Rectal smooth muscle tissue (tissue), 1 donor: ENCODE data around the gene OR2M7.
"Not testable (repeated sequence)": the region's sequence is repeated elsewhere in the genome, so short reads cannot be mapped to it uniquely, and the experiment has no call there.

Source experiments
- H3K27ac ChIP-seq: one replicate; pipeline ENCODE4 v1.7.0; 2013; ENCODE audit warnings: low read depth, low read length, inconsistent platforms
- H3K27me3 ChIP-seq: one replicate; pipeline ENCODE4 v1.7.0; 2013; ENCODE audit warnings: low read length; ENCODE audit not compliant: control insufficient read depth, insufficient read depth
- H3K36me3 ChIP-seq: one replicate; pipeline ENCODE4 v1.7.0; 2013; ENCODE audit warnings: low read length; ENCODE audit not compliant: control insufficient read depth, insufficient read depth
- H3K4me1 ChIP-seq: one replicate; pipeline ENCODE4 v1.7.0; 2013; ENCODE audit warnings: low read length; ENCODE audit not compliant: control insufficient read depth, insufficient read depth
- H3K4me3 ChIP-seq: one replicate; pipeline ENCODE4 v1.7.0; 2013; ENCODE audit warnings: low read length
- H3K9ac ChIP-seq: one replicate; pipeline ENCODE4 v1.7.0; 2013; ENCODE audit warnings: low read length

Gene OR2M7, protein sequence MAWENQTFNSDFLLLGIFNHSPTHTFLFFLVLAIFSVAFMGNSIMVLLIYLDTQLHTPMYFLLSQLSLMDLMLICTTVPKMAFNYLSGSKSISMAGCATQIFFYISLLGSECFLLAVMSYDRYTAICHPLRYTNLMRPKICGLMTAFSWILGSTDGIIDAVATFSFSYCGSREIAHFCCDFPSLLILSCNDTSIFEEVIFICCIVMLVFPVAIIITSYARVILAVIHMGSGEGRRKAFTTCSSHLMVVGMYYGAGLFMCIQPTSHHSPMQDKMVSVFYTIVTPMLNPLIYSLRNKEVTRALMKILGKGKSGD

DNA sequence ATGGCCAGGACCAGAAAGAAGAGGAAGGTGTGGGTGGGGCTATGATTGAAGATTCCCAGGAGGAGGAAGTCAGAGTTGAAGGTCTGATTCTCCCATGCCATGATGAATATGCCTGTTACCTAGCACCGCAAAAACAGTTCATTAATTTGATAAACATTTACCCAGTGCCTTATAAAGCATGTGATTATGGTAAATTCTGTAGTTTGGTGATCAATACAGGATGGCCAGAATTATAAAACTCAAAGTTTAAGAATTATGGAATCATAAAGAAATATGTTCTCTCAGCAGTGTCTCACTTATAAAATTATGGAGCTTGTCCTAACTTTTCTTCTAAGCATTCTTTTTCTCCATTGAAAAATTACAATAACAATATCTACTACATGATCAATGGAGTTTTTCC, at the start of gene OR2M7:
OR2M7 (minus strand) TSS at position 101 of the 400 bp plus-strand sequence; CDS start at position 101, 0 bp downstream.
- H3K27me3 ChIP-seq = no peaks in the 10 kb centered on the region
- no peaks in the 10 kb centered on the region for H3K4me1 ChIP-seq
- H3K9ac ChIP-seq = no peak within 1 kb of the TSS
- H3K4me3 ChIP-seq = no peak within 1 kb of the TSS
- H3K36me3 ChIP-seq = no peaks in the 10 kb centered on the region
- no peak within 1 kb of the TSS for H3K27ac ChIP-seq

DNA sequence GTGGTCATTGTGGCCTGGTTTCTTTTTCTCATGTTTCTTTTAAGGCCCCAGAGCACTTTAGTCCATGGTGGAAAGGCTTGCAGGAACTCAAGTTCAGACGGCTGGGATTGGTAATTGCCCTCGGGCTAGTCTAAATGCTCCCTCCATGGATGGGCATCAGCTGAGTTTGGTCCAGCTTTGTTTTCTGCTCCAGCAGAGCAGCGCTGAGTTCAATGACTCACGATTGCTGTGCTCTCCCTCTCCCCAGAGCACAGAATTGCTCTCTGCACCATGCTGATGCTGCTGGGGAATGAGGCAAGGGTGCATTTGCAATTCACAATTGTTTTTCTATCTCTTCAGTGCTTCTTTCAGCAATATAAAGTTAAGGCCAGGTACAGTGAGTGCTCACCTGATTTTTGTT, 49.4 kb upstream of the OR2M7 start:
- no peaks in the 10 kb centered on the region for H3K4me1 ChIP-seq
- H3K9ac ChIP-seq = no peak overlapping the region
- no peak overlapping the region for H3K27ac ChIP-seq
- no peaks in the 10 kb centered on the region for H3K27me3 ChIP-seq
- no peak overlapping the region for H3K4me3 ChIP-seq
- no peaks in the 10 kb centered on the region for H3K36me3 ChIP-seq

DNA sequence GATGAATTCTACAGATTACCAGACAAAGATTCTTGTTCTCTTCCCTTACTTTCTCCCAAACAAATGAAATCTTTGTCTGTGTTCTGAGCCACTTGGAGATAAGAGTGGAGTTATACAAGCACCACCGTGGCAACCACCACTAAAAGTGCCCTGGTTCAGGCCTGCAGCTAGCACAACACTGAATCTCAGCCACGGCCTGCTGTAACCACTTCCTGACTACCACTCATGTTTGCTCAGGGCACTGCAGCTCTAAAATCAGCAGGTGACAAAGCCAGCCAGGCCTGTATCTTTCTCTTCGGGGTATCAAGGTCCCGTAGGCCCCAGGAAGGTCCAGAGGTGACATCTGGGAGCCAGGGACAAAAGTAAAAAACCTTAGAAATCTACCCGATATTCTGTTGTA, 48.0 kb upstream of the OR2M7 start:
- Histone ChIP-seq H3K36me3 (no peaks in the 10 kb centered on the region), H3K27ac (no peak overlapping the region), H3K4me1 (no peaks in the 10 kb centered on the region), H3K27me3 (no peaks in the 10 kb centered on the region), H3K4me3 (no peak overlapping the region), H3K9ac (no peak overlapping the region)

- H3K4me1 ChIP-seq = no peaks in the 10 kb centered on the region
- no peaks in the 10 kb centered on the region for H3K36me3 ChIP-seq
- H3K4me3 ChIP-seq = no peak overlapping the region
- no peaks in the 10 kb centered on the region for H3K27me3 ChIP-seq
- no peak overlapping the region for H3K27ac ChIP-seq
- H3K9ac ChIP-seq = no peak overlapping the region
Observed at GRCh38 chr1:248366609-248367008, 42.2 kb upstream of the OR2M7 start.

DNA sequence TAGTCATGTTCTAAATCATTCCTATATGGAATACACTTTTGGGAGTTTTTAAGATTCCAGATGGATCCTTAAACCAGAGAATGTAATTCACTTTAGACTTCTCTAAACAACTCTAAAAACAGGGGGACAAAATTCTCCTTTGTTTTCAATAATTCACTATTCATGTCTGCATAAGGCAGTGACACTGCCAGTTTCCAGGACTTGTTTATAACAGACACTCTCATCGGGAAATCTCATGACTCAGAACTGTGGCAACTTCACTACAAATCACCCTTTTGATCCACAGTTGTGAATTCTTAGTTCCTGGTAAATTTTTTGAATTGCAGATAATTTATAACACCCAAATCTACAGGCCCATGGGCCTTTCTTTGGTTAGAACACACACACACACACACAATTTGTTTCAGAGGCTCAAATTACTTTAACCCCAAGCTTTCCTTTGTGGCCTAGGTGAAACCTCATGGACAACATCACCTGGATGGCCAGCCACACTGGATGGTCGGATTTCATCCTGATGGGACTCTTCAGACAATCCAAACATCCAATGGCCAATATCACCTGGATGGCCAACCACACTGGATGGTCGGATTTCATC, 36.9 kb upstream of the OR2M7 start, which contains the start of gene OR2T4:
OR2T4 (plus strand) TSS at position 545 of the 595 bp plus-strand sequence; CDS start at position 545, 0 bp downstream.
- no peaks in the 10 kb centered on the region for H3K4me1 ChIP-seq
- no peaks in the 10 kb centered on the region for H3K27me3 ChIP-seq
- no peaks in the 10 kb centered on the region for H3K36me3 ChIP-seq
- no peak within 1 kb of the TSS for H3K9ac ChIP-seq
- no peak within 1 kb of the TSS for H3K4me3 ChIP-seq
- H3K27ac ChIP-seq = no peak within 1 kb of the TSS

DNA sequence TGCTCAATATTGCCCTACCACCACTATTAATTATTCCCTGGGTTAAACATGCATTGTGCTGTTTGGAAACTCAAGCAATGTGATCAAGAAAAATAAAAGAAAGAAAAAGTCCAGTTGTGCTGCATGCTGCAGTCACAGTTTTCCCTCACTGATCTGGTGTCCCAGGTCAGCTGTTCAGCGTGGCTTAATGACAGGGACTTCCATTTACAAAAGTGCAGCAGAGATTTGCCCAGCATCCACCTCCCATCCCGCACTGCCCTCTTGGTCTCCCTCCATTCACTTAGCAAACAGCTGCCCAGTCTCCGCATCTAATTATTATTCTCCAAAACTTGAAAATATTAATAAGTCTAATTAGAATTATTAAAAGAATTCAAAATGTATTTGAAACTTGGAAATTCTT, 35.0 kb upstream of the OR2M7 start:
- Histone ChIP-seq H3K9ac (no peak overlapping the region), H3K36me3 (no peaks in the 10 kb centered on the region), H3K4me1 (no peaks in the 10 kb centered on the region), H3K4me3 (no peak overlapping the region), H3K27ac (no peak overlapping the region), H3K27me3 (no peaks in the 10 kb centered on the region)

DNA sequence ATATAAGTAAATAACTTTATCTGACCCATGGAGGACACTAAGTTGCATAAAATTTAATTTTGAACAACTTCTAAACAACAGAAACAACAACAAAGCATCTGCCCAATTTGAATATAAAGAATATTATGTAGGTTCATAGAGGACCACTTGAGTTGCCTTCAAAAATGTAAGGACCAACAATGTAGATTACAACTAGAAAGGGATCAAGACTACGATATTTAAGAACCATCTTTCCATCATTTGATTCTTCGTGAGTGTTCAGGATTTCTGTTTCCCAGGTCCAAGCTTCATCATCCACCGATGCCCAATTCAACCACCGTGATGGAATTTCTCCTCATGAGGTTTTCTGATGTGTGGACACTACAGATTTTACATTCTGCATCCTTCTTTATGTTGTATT, 24.1 kb upstream of the OR2M7 start, which contains the start of gene OR14C36:
OR14C36 (plus strand) TSS at position 301 of the 400 bp plus-strand sequence; CDS start at position 301, 0 bp downstream.
- Histone ChIP-seq H3K4me1 (no peaks in the 10 kb centered on the region), H3K4me3 (no peak within 1 kb of the TSS), H3K27me3 (no peaks in the 10 kb centered on the region), H3K36me3 (no peaks in the 10 kb centered on the region), H3K27ac (no peak within 1 kb of the TSS), H3K9ac (no peak within 1 kb of the TSS)

- Histone ChIP-seq H3K4me3 (no peak overlapping the region), H3K4me1 (no peaks in the 10 kb centered on the region), H3K36me3 (no peaks in the 10 kb centered on the region), H3K27me3 (no peaks in the 10 kb centered on the region), H3K9ac (no peak overlapping the region), H3K27ac (no peak overlapping the region)
Observed at GRCh38 chr1:248343451-248343850, 19.1 kb upstream of the OR2M7 start.

DNA sequence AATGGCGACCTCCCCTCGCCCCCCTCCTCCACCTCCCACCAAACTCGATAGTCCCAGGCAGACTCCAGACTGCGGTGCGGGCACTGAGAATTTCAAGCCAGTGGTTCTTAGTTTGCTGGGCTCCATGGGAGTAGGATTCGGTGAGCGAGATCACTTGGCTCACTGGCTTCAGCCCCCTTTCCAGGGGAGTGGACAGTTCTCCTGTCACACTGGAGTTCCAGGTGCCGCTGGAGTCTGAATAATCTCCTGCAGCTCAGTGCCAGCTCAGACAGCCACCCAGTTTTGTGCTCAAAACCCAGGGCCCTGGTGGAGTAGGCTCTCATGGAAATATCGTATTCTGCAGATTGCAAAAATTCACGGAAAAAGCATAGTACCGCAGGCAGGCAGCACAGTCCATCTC, 7.6 kb downstream of the OR2M7 start:
- Histone ChIP-seq H3K27me3 (no peaks in the 10 kb centered on the region), H3K4me3 (no peak overlapping the region), H3K36me3 (no peaks in the 10 kb centered on the region), H3K4me1 (no peaks in the 10 kb centered on the region), H3K9ac (no peak overlapping the region), H3K27ac (no peak overlapping the region)

GRCh38 chr1:248306740-248307139, 17.6 kb downstream of the OR2M7 start:
- H3K36me3 ChIP-seq, H3K4me1 ChIP-seq, H3K27ac ChIP-seq, H3K27me3 ChIP-seq, H3K9ac ChIP-seq, H3K4me3 ChIP-seq: not testable (repeated sequence)

DNA sequence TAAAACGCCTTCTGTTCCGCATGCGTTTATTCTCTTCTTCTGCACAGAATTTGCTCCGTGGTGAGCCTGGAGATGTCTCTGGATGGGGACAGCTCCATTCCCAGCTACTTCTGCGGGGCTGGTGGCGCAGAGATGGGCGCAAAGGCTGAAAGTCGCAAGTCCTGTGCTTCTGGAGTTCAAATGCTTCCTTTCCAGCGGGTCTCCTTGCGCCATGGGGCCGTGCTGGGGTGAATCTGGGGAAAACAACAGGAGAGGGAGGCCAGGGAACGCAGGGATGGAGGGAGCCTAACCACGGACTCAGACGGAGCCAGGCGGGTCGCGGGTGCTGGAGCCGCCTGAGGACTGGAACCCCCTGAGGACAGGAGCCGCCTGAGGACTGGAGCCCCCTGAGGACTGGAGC, 18.3 kb downstream of the OR2M7 start:
- no peaks in the 10 kb centered on the region for H3K4me1 ChIP-seq
- H3K27me3 ChIP-seq = no peaks in the 10 kb centered on the region
- no peak overlapping the region for H3K27ac ChIP-seq
- no peaks in the 10 kb centered on the region for H3K36me3 ChIP-seq
- H3K9ac ChIP-seq = no peak overlapping the region
- H3K4me3 ChIP-seq = no peak overlapping the region

- H3K9ac ChIP-seq, H3K27ac ChIP-seq, H3K27me3 ChIP-seq, H3K36me3 ChIP-seq, H3K4me1 ChIP-seq, H3K4me3 ChIP-seq: not testable (repeated sequence)
Observed at GRCh38 chr1:248305672-248306071, 18.7 kb downstream of the OR2M7 start.

DNA sequence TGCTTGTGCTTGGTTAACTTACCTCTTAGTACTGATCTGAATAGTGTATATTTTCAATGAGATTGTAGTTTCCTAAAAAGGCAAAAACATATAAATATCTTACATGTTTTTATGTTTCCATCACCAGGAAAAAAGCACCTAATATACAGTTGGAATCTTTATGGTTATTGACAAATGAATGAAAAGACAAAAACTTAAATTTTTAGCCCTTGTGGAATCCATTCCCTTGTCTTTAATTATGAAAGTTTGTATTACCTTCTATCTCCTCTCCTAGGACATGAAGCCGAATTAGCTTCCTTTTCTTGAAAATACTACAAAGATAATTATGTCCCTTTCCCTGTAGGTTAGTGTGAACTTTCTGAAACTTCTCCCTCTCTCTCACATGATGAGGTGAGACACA, 21.0 kb downstream of the OR2M7 start, which contains the start of gene OR2T12:
OR2T12 (minus strand) TSS at position 101 of the 400 bp plus-strand sequence. CDS start 7,846 bp downstream, outside the sequence.
- H3K4me1 ChIP-seq = no peaks in the 10 kb centered on the region
- no peak within 1 kb of the TSS for H3K9ac ChIP-seq
- H3K27me3 ChIP-seq = no peaks in the 10 kb centered on the region
- H3K27ac ChIP-seq = no peak within 1 kb of the TSS
- no peak within 1 kb of the TSS for H3K4me3 ChIP-seq
- no peaks in the 10 kb centered on the region for H3K36me3 ChIP-seq
